HepG2 (cell line): ENCODE data around the gene MAML1. TPM values are rescaled to one million over a fixed set of nuclear protein-coding genes. Genes with fewer than 3 reads are reported as not detected.

ENCODE experiments used
- ATAD3A ChIP-seq: sonication (generic); formaldehyde crosslinking; IDR thresholded peaks from 2 replicates; pipeline ENCODE4 v1.4.0; 2020; ENCODE audit warnings: missing genetic modification reagents
- ATF3 ChIP-seq: sonication (generic); formaldehyde crosslinking; IDR thresholded peaks from 2 replicates; pipeline ENCODE4 v1.4.0; 2020; ENCODE audit warnings: missing genetic modification reagents
- GPN1 ChIP-seq: sonication (generic); formaldehyde crosslinking; IDR thresholded peaks from 2 replicates; pipeline ENCODE4 v1.5.1; 2020; ENCODE audit warnings: missing genetic modification reagents, borderline replicate concordance
- MYC ChIP-seq: sonication (generic); formaldehyde crosslinking; IDR thresholded peaks from 2 replicates; pipeline ENCODE4 v1.9.0; 2021; ENCODE audit warnings: missing genetic modification reagents, borderline replicate concordance
- NFE2L1 ChIP-seq: sonication (generic); formaldehyde crosslinking; IDR thresholded peaks from 2 replicates; pipeline ENCODE4 v1.4.0; 2020; ENCODE audit warnings: missing genetic modification reagents, mild to moderate bottlenecking, borderline replicate concordance
- POLR2A ChIP-seq, 2 experiments: IDR thresholded peaks; 2 replicates each; pipeline ENCODE4 v1.6.1; 2011; ENCODE audit warnings: low read depth in 2 of 2, low read length in 2 of 2, mild to moderate bottlenecking in 1 of 2, moderate library complexity in 1 of 2; ENCODE audit not compliant: insufficient read depth in 1 of 2
- PRDM10 ChIP-seq: sonication (generic); formaldehyde crosslinking; IDR thresholded peaks from 2 replicates; pipeline ENCODE4 v1.4.0; 2020; ENCODE audit warnings: low read depth, missing genetic modification reagents
- REST ChIP-seq, 2 experiments: IDR thresholded peaks; 2 replicates each; pipeline ENCODE4 v1.6.1; 2011 to 2012; ENCODE audit warnings: low read length in 2 of 2, borderline replicate concordance in 1 of 2, low read depth in 1 of 2, mild to moderate bottlenecking in 1 of 2, moderate library complexity in 1 of 2
- SALL2 ChIP-seq: sonication (generic); formaldehyde crosslinking; IDR thresholded peaks from 2 replicates; pipeline ENCODE4 v1.8.1; 2023; ENCODE audit warnings: mild to moderate bottlenecking, missing genetic modification reagents, inconsistent platforms
- STAG1 ChIP-seq: sonication (generic); formaldehyde crosslinking; IDR thresholded peaks from 2 replicates; pipeline ENCODE4 v1.4.0; 2020; ENCODE audit warnings: missing genetic modification reagents
- ZBTB39 ChIP-seq: sonication (generic); formaldehyde crosslinking; IDR thresholded peaks from 2 replicates; pipeline ENCODE4 v1.5.0; 2020; ENCODE audit warnings: missing genetic modification reagents
- ZFP82 ChIP-seq: sonication (generic); formaldehyde crosslinking; IDR thresholded peaks from 2 replicates; pipeline ENCODE4 v1.5.1; 2020; ENCODE audit warnings: mild to moderate bottlenecking, missing genetic modification reagents, borderline replicate concordance
- ZFX ChIP-seq: sonication (generic); formaldehyde crosslinking; IDR thresholded peaks from 2 replicates; pipeline ENCODE4 v1.4.0; 2020; ENCODE audit warnings: mild to moderate bottlenecking, low read depth, missing genetic modification reagents, moderate library complexity
- ZNF597 ChIP-seq: sonication (generic); formaldehyde crosslinking; IDR thresholded peaks from 2 replicates; pipeline ENCODE4 v1.5.0; 2020; ENCODE audit warnings: missing genetic modification reagents
- ZNF598 ChIP-seq: sonication (generic); formaldehyde crosslinking; IDR thresholded peaks from 2 replicates; pipeline ENCODE4 v1.5.1; 2020; ENCODE audit warnings: mild to moderate bottlenecking, missing genetic modification reagents, borderline replicate concordance
- ZNF83 ChIP-seq: sonication (generic); formaldehyde crosslinking; IDR thresholded peaks from 2 replicates; pipeline ENCODE4 v1.4.0; 2020; ENCODE audit warnings: missing genetic modification reagents, mild to moderate bottlenecking, borderline replicate concordance
- ZNF879 ChIP-seq: sonication (generic); formaldehyde crosslinking; IDR thresholded peaks from 2 replicates; pipeline ENCODE4 v1.8.1; 2023; ENCODE audit warnings: missing genetic modification reagents
- polyA plus RNA-seq, 8 experiments: library from polyadenylated mRNA; depleted of rRNA in 3 of 8; stranded (reverse) in 7 of 8; unstranded in 1 of 8; fragments of >200 nt; fragmentation: Illumina TruSeq in 4 of 8; extraction: Trizol in 4 of 8; gene quantifications; 2 replicates each; pipeline versions ENCODE4 v1.2.1 to v1.2.3, GENCODE V29; 2011 to 2016; ENCODE audit warnings: low read depth in 4 of 8, missing spikeins in 1 of 8, mixed read lengths in 1 of 8; ENCODE audit not compliant: insufficient read depth in 1 of 8
- total RNA-seq, 5 experiments: library from RNA; depleted of rRNA; stranded (reverse); fragments of >200 nt; fragmentation: Illumina TruSeq; extraction: Trizol; gene quantifications; 2 replicates each; pipeline ENCODE4 v1.2.3, GENCODE V29; 2016; ENCODE audit warnings: low read depth in 1 of 5

The MAML1 gene
- total and polyA plus RNA-seq, 2 of the 13 experiments (the other 11 are each of a cell fraction or from before 2014, with no cell fraction given): 10.0 to 10.8 TPM

- TF ChIP-seq PRDM10 (CRISPR knock-in tag): no peak; the same call in 1 of the 2 replicates
- peak; percentile 99 for TF ChIP-seq ZFX (CRISPR knock-in tag)
- TF ChIP-seq ZBTB39 (CRISPR knock-in tag): peak; percentile 10; the same call in 1 of the 2 replicates
- TF ChIP-seq ZNF597 (CRISPR knock-in tag): no peak
- TF ChIP-seq NFE2L1: peak; percentile 96
- TF ChIP-seq STAG1 (CRISPR knock-in tag): no peak
- TF ChIP-seq ZFP82: no peak
- TF ChIP-seq SALL2 (CRISPR knock-in tag): peak; percentile 4; the same call in 1 of the 2 replicates
- no peak; the same call in 1 of the 2 replicates for TF ChIP-seq ATF3 (CRISPR knock-in tag)
- TF ChIP-seq MYC (CRISPR knock-in tag): peak; percentile 65; the same call in 1 of the 2 replicates
- no peak; the same call in 1 of the 2 replicates for TF ChIP-seq ZNF879 (CRISPR knock-in tag)
- peak in 1 of 2 experiments; percentile 52; a peak in 1 of 4 replicates for TF ChIP-seq REST (IDR thresholded peaks at IDR 0.05; ENCODE audit: borderline replicate concordance in 1 of 2, low read depth in 1 of 2, low read length in 2 of 2)
- no peak for TF ChIP-seq ZNF598 (CRISPR knock-in tag)
- TF ChIP-seq ATAD3A: no peak
- TF ChIP-seq POLR2A (IDR thresholded peaks at IDR 0.05; ENCODE audit: insufficient read depth in 1 of 2, low read depth in 2 of 2, low read length in 2 of 2): peak in 1 of 2 experiments; percentile 99; a peak in 2 of 4 replicates
- TF ChIP-seq GPN1 (CRISPR knock-in tag): no peak
- TF ChIP-seq ZNF83: no peak
These were observed 88.1 kb downstream of the MAML1 start, which contains the start of gene SQSTM1 (continued) for GRCh38 chr5:179820483-179821297.
